NCI-H2196 (cell line): ENCODE data around the gene CREBRF.
"Not testable (repeated sequence)": the region's sequence is repeated elsewhere in the genome, so short reads cannot be mapped to it uniquely, and the experiment has no call there.

Experiments
- DNase-seq: peaks from one replicate; lab custom pipeline; 2025; ENCODE audit not compliant: unreplicated experiment; lab: John Stamatoyannopoulos, UW

CREBRF gene

GRCh38 chr5:173033923-173034322 is 22.2 kb upstream of the CREBRF start:
- DNase-seq: no peak

GRCh38 chr5:173035904-173036707 is 20.0 kb upstream of the CREBRF start:
- no peak for DNase-seq

- DNase-seq: no peak
Measured at GRCh38 chr5:173039188-173039587, 17.0 kb upstream of the CREBRF start.

DNA sequence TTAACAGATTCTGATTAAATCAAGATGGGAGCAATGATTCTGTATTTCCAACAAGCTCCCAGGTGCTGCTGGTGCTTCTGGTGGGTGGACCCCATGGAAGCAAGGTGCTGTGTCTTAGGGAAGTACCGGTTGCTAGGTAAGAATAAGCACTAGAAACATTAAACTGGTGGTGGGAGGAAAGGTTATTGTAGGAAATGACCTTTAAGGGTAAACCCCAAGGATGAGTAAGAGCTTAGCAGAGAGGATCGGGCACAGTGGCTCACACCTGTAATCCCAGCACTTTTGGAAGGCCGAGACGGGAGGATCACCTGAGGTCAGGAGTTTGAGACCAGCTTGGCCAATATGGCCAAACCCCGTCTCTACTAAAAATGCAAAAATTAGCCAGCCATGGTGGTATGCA is 16.2 kb upstream of the CREBRF start:
- DNase-seq: no peak

DNA sequence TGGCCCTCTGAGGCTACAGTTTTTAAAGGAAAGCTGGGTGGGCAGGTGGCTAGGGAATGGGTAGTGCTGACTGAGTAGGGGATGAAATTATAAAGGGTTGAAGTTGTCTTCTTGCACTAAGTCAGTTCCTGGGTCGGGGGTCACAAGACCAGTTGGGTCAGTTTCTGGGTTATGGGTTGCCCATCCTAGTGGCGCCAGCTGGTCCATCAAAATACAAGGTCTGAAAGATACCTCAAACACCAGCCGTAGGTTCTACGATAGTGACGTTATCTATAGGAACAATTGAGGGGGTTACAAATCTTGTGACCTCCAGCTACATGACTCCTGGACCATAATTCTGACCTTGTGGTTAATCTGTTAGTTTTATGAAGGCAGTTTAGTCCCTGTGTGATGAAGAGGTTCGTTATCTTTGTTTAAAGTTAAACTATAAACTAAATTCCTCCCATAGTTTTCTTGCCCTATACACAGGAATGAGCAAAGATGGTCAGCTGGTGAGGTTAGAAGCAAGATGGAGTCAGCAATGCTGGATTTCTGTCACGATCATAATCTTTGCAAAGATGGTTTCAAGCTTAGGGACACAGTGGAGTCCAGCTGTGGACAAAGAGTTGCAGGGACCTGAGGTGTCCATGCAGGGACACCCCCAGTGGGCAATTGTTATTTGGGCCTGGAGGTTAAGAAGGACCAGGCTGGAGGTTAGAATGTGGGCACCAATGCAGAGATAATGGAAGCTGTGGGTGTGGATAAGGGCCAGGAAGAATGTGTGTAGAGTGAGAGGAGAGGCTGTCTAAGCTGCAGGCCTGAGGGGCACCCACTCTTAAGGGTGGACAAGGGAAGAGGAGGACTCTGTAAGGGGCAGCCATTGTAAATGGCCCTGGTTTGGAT is 14.0 kb upstream of the CREBRF start:
- DNase-seq: no peak

DNA sequence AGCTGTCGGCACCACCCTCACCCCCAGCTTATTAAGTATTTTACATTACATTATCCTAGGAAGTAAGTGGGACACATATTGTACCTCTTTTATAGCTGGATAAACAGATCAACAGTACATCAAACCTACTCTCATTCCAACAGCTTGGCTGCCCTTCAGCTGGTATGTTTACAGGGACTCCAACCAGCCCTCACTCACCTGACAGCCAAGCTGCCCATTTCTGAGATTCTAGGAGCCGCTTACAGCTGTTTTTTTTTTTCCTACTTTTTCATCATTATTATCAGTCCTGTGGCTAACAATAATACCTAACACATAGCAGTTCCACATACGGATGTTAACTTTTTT is 13.4 kb upstream of the CREBRF start:
- DNase-seq: no peak

DNA sequence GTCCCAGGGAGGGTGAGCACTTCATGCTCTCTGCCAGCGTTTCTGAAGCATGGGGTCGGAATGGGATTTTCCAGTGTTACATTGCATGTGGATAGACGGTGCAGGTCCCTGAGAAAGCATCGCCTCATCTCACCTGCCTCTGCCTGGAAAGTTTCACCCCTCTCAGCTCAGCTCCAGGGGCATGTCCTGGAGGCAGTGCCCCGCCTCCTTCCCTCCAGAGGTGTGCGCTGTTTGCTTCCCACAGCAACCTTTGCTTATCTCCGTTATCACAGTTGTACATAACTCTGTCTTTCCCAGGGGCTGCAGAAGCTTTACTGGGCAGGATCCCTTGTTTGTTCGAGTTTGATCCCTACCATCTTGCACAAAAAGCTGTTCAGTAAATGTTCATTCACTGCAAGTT is 10.7 kb upstream of the CREBRF start:
- DNase-seq: no peak

GRCh38 chr5:173047096-173047837 is 8.9 kb upstream of the CREBRF start:
- not testable (repeated sequence) for DNase-seq

- DNase-seq: no peak
Measured at GRCh38 chr5:173047838-173048105, 8.4 kb upstream of the CREBRF start.

GRCh38 chr5:173050791-173051190 is 5.4 kb upstream of the CREBRF start:
- no peak for DNase-seq

- no peak for DNase-seq
Measured at GRCh38 chr5:173051746-173052145, 4.4 kb upstream of the CREBRF start.

- DNase-seq: no peak
Measured at GRCh38 chr5:173053041-173053440, 3.1 kb upstream of the CREBRF start.

DNA sequence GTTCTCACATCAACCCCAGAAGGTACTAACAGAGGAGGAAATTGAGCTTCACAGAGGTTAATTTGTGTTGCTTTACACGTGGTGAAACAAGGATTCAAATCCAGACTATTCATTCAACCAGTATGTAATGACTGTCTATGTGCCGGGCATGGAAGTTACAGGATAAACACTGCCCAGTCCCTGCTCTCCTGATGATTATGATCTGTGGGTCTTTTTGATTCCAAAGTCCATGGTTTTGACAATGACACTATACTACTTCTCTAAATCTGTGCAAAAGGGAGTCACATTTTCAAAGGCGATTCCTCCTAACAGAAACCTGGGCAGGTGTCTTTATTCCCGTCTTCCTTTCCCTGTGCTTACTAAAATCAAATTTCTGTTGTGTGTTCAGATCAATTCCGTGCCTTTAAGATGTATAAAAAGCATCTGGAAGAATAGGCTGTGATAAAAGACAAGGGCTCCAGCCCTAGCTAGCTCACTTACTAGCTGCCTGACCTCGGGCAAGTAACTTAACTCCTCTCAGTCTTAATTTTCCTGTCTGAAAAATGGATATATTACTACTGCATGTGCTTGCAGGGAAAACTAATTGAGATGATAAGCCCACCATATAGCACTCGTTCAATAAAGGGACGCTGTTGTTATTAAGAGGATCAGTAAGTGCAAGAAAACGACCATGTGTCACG is 970 bp upstream of the CREBRF start:
- no peak for DNase-seq

- DNase-seq: no peak
Measured at GRCh38 chr5:173055722-173055982, 500 bp upstream of the CREBRF start.

DNA sequence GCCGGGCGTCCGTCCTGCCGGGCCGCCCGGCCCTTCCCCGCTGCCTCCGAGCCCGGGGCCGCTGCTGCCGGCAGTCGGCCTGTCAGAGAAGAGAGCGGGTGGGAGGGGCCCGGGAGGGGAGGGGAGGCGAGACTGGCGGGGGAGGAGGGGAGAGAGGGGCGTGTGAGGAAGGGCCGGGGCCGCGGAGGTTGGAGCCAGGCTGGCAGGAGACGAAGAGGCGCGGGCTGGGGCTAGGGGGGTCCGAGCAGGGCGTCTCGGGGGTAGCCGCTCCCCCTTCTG is 570 bp downstream of the CREBRF start:
- peak; percentile 81 for DNase-seq

DNA sequence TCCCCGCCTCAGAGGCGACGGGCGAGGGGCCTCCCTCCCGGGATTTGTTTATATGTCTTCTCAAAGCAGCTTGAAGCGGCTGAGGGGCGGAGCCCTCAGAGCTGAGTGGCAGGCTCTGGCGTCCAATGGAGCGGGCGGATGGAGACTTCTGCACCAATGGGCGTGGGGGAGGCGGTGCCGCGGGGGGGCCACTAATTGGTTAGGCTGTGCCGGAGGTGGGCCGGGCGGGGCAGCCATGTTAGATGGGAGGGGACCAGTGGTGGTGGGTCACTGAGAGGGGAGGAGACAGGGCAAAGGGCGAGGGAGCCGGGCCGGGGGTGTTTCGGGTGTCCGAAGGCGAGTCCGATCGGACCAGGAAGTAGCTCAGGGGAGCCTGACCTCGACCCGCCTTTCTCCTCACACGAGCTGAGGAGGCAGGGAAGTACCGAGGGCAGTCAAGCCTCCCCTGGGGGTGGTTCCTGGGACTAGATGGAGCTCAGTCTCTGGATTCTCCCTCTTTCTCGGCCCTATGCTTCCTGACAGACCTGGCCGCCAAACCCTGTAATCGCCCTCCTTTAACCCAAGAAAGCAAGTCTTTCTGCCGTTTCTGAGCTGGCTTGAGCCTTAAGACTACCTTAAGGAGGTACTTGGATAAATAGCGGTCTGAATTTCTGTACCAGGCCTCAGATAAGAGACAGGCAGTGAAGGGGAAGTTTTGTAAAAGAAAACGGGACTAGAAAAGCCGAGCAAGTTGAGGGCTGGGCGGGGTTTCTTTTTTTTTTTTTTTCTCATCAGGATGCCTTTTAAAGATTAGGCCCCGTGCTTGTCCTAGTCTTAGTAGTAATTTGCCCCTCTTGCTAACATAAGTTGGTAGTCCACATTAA is 1.1 kb downstream of the CREBRF start:
- DNase-seq: peak; percentile 98

DNA sequence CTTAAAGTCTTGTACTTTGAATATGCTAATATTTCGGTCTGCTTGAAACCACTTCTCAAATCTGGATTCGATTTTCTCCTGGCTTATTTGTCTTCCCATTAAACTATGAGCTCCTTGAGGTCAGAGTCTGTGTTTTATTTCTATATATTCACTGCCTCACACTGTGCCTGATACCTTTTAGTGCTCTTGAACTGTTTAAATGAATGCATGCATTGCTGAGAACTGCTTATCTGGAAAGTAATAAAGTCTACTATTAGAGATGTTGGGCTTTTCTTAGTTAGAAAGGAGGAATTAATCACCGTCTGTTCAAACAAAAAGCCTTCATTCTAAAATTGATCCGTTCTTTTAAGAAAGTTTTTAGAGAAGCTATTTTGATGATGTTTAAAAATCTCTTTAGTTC is 6.0 kb downstream of the CREBRF start:
- DNase-seq: no peak

DNA sequence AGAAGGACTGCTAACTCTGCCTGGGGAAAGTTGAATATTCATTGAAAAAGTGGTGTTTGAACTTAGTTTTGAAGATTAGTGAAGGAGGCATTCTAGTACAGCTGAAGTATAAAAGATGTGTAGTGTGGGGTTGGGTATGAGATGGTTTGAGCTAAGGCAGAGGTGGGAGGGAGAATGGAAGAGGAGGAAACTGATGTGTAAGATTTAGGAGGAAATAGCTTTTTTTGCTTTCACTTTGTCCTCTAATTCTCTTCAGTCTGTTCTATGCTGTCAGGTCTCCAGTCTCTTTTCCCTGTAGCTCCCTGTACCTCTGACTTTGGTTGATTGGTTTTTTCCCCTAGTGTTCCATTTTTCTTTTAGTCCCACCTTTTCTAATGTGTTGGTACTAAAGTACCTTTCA is 9.0 kb downstream of the CREBRF start:
- DNase-seq: no peak

DNA sequence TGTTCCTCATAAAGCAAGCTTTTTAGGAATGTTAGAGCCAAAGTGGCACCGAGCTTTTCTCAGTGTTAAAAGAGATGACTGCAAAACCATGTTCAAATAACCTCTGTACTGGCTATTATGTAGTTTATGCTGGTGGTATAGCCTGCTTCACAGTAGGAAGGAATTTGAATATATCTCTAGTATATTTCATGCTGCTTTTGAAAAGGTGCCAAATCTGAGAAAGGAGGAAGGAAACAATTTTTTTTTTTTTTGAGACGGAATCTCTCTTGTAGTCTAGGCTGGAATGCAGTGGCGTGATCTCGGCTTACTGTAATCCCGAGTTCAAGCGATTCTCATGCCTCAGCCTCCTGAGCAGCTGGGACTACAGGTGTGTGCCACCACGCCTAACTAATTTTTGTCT is 13.5 kb downstream of the CREBRF start:
- DNase-seq: no peak

DNA sequence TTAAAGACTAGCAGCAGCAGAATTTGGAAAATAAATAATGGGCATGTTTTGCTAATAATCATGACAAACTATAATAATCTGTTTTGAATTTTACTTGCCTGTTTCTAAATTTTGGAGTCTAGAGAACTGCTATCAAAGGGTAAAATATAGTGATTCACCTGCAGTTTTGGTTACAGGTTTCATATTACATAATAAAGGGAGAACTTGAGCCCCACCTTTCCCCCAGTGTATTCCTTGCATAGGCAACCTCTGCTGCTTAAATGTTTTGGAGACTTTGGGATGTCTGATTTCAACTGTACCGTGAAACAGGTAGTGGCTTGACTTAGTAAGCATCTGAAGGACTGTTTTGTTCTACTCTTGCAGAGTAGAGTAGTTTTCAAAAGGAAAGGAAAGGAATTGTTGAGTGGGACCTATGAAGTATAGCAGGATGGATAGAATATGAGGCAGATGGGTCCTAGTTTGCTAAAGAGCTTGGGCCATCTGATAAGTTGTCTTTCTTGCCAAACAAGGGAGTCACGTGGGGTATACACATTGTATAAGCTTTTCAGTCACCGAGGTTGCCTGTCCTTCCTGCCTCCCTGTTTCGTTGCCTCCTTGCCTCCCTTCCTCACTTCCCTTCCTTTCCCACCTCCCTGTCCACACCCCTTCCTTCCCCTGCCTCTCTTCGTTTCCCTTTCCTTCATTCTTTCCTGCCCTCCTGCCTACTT is 19.1 kb downstream of the CREBRF start:
- DNase-seq: no peak
